Measurements from ENCODE around the gene TRNT1.

The TRNT1 gene

GRCh38 chr3:3179407-3180094 lies 52.8 kb downstream of the TRNT1 start, which contains the start of gene CRBN:
Gene CRBN, minus strand, starts transcription at chr3:3179691. Its CDS starts 4 bp downstream, at chr3:3179687.
- peak; percentile 12 for DNase-seq

GRCh38 chr3:3180456-3180855 lies 53.7 kb downstream of the TRNT1 start:
- DNase-seq = no peak

GRCh38 chr3:3184876-3185275 lies 58.1 kb downstream of the TRNT1 start:
- DNase-seq = no peak

DNA sequence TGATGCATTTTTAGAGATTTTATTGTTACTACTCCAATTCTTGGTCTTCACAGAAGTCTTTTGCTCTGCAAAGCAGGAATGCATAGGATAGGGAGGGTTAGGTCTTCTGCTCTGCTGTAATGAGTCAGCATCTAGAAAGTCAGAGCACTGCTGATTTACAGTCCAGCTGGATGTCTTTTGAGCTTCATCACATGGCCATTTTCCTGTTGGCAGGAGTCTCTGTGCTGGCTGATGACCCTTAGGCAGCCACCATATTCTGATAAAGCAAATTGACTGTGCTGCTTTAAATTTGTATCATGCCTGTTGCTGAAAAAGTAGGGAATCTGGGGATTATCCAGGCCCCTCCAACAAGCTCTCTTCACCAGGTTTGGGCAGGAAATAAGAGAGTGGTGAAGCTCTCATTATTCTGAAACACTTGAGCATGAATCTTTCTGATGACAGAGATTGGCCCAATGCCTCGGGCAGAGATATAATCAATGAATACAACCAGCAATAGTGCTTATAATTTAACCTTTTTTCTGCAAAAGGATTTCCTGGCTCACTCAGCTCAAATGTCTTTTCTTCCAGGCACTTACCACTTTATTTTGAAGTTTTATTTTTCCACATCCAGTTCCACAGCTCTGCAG lies 62.5 kb downstream of the TRNT1 start:
- DNase-seq = no peak

DNA sequence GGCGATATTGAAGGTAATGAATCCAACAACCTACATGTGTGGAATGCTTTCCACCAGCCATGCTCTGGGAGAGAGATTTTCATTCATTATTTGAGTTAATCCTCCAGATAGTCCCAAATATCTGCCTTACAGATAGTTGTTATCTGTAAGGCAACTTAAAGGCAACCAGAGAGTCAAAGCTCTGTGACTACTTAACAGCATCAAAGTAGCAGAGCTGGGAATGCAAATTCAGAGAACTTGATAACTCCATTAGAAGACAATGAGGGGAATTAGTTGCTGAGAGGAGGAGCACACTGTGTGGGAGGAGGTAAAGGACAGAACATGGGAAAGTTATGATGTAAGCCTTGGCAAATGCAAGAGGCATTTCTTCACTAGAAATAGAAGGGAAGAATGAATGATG lies 63.2 kb downstream of the TRNT1 start:
- DNase-seq = no peak

DNA sequence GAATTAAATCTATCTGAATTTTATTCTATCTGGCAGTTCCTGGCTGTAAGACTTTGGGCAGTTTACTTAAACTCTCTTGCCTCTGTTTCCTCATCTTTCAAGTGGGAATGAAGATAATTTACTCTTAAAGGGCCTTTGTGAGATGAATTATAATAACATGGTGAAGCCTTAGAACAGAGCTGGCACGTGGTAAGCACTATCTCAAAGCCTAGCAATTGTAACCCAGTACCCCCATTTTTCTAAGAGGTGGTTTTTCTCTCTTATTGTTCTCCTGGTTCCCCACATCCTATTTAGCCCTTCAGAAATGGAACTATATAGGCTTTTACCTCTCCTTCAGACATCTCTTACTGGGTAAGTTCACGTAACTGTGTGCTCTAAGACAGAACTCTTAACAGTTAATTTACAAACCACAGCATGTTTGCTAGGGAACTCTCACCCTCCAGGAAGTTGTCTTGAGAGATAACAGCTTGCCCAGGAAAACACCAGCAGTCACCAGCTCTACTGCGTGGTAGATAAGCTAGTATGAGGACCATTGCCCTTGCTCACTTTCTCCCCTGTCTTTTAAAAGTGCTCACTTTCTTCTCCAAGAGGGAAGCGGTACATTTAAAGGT lies 65.0 kb downstream of the TRNT1 start:
- no peak for DNase-seq

DNA sequence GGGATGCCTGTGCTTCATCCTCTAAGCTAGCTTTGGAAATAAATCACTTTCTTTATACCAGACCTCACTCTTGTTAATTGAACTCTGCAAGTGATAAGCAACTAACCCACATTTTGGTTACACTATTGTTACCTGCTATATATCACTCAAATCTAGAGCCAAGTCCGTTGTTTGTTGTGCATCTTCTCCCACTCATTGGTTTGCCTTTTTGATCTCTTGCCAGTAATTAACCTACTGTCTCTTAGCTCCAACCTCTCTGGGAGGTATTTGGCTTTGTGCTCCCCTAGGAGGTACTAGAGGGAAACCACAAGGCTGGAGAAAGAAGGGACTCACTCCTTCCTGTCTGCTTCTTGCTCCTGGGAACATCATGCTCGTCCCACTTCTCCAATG lies 65.5 kb downstream of the TRNT1 start:
- DNase-seq = no peak

GRCh38 chr3:3194861-3195260 lies 68.1 kb downstream of the TRNT1 start:
- DNase-seq = no peak

DNA sequence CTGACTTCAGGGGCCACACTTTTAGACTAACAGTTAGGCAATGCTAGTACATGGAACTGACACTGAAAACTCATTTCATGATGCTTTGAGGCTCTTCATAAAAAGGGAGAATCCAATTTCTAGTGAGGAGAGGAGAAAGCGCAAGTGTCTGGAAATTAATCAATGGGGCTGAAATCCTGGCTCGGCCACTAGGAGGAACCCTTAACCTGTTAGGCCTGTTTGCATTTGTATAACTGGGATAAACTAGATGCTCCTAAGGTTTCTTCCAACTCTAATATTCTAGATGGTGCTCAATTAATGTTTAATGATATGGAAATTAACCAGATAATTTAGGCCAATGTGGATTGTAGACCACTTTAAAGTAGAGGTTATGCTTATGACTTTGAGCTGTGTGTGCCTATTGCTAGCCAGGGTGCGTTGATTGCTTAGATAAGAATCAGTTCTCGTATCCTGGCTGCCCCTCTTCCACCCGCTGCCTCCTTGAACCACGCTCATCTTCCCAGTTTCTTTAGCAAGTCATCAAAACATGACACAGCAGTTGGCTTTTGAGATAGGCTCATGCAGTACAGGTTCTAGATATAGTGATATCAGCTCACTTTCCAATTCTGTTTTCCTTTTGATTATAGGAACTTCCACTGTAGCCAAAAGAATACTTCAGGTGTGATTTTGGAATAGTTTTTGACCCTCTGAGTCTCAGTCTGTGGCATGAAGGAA lies 69.6 kb downstream of the TRNT1 start:
- DNase-seq = no peak

Data from DMS79 (cell line).